Effector memory CD8-positive, alpha-beta T cell (primary cell): ENCODE measurements around the gene DNASE1L2.
"Not testable (repeated sequence)": the region's sequence is repeated elsewhere in the genome, so short reads cannot be mapped to it uniquely, and the experiment has no call there.

Experiments used
- ATAC-seq: fragments of 150-1000 bp; cut with Tn5 transposase; replicated peaks from 2 replicates; pipeline ENCODE4 v1.10.0; 2021; ENCODE audit warnings: mild to moderate bottlenecking, moderate library complexity
- DNase-seq, 3 experiments: peaks; one replicate each; pipeline ENCODE4 v3.0.0; 2021
- H3K27ac Mint-ChIP-seq, 2 donors: one replicate each; pipeline ENCODE4 v1.8.0; 2022; ENCODE audit warnings: mild to moderate bottlenecking in 2 of 2, mixed read lengths in 2 of 2, moderate library complexity in 2 of 2
- H3K27me3 Mint-ChIP-seq, 2 donors: one replicate each; pipeline ENCODE4 v1.8.0; 2022; ENCODE audit warnings: mixed read lengths in 2 of 2
- H3K36me3 Mint-ChIP-seq: one replicate; pipeline ENCODE4 v1.8.0; 2022; ENCODE audit warnings: mild to moderate bottlenecking, moderate library complexity, mixed read lengths; ENCODE audit not compliant: insufficient read depth
- H3K4me1 Mint-ChIP-seq, 2 donors: one replicate each; pipeline ENCODE4 v1.8.0; 2022; ENCODE audit warnings: low read depth in 2 of 2, mixed read lengths in 2 of 2
- H3K4me3 Mint-ChIP-seq, 2 donors: one replicate each; pipeline ENCODE4 v1.8.0; 2022; ENCODE audit warnings: mild to moderate bottlenecking in 2 of 2, mixed read lengths in 2 of 2, moderate library complexity in 2 of 2
- H3K9me3 Mint-ChIP-seq, 2 donors: one replicate each; pipeline ENCODE4 v1.8.0; 2022; ENCODE audit warnings: mixed read lengths in 2 of 2

The DNASE1L2 gene

DNA sequence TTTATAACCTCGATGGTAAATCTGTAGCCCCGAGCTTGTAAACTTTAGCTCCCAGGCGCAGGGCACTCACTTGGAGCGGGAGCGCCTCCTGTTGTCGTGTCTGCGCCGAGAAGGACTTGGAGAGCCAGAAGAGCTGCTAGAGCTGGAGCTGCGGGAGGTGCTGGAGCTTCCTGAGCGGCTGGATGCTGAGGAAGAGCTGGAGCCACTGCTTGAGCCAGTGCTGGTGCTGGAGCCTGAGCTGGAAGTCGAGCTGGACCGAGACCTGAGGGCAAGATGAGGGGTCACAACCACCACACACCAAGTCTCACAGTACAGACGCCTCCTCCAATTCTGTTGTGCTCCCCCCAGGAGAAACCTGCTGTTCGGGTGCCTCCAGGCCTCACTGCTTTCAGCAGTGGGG, 26.8 kb downstream of the DNASE1L2 start:
- not testable (repeated sequence) for H3K27ac Mint-ChIP-seq, DNase-seq, H3K9me3 Mint-ChIP-seq, H3K4me3 Mint-ChIP-seq, H3K27me3 Mint-ChIP-seq, ATAC-seq
- peaks cover 93% of the 10 kb centered on the region for H3K36me3 Mint-ChIP-seq
- peaks cover 11 to 24% of the 10 kb centered on the region in 2 donors for H3K4me1 Mint-ChIP-seq

DNA sequence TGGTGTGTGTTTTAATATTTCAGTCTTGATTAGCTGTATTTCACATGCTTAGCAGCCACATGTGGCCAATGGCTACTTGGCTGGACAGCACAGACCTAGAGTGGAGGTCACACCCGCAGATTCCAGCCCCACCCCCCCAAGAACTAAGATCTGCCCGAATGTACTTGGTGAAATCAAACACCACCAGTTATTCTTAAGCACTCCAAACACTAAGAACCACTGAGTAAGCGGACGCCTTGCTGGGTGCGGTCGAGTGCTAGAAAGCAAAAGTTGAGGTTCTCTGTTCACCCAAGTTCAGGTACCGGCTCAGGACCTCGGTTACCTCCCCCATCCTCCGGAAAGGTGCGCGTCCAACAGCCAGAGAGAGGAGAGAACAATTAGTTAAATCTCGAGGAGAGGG, 30.6 kb downstream of the DNASE1L2 start:
- not testable (repeated sequence) for H3K9me3 Mint-ChIP-seq, ATAC-seq, H3K27me3 Mint-ChIP-seq
- H3K36me3 Mint-ChIP-seq: peaks cover 57% of the 10 kb centered on the region
- H3K4me1 Mint-ChIP-seq: peaks cover 23 to 36% of the 10 kb centered on the region in 2 donors
- peak in 1 of 3 experiments; percentile 21 for DNase-seq
- H3K27ac Mint-ChIP-seq: peak overlapping the region; percentile 98 to 99
- peak overlapping the region; percentile 97 for H3K4me3 Mint-ChIP-seq

DNA sequence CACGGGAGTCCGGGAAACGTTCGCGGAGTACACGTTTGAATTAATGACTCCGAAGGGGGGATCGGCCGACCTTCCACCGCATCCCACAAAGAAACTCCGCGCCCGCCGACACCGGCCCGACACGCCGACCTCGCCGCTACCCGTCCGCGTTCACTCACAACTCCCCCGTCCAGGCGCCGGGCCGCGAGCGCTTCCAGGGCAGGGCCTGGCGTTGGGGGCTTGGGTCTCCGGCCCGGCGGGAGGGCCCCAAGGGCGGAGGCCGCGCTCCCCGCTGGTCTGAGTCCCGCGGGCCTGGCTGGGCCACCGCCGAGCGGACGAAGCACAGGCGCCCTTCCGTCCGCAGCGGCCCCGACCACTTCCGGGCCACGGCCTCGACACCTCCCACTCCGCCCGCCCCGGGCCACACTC, 31.3 kb downstream of the DNASE1L2 start:
- Mint-ChIP-seq H3K4me1 (peaks cover 23 to 36% of the 10 kb centered on the region in 2 donors), H3K4me3 (peak overlapping the region; percentile 97), H3K27ac (peak overlapping the region; percentile 98 to 99), H3K36me3 (peaks cover 51% of the 10 kb centered on the region)
- H3K27me3 Mint-ChIP-seq, H3K9me3 Mint-ChIP-seq, DNase-seq: not testable (repeated sequence)
- ATAC-seq: peak; percentile 49

GRCh38 chr16:2267913-2268666, 31.8 kb downstream of the DNASE1L2 start, which contains the start of gene RNPS1:
Gene RNPS1 (minus strand): TSS chr16:2268126. CDS start chr16:2264643, 3,483 bp downstream.
- peaks cover 23 to 36% of the 10 kb centered on the region in 2 donors for H3K4me1 Mint-ChIP-seq
- H3K9me3 Mint-ChIP-seq: no peaks in the 10 kb centered on the region
- H3K4me3 Mint-ChIP-seq: peak within 1 kb of the TSS; percentile 97
- peak; percentile 94 to 96 (median 96) for DNase-seq
- peak within 1 kb of the TSS; percentile 98 to 99 for H3K27ac Mint-ChIP-seq
- ATAC-seq: peak; percentile 85
- peaks cover 45% of the 10 kb centered on the region for H3K36me3 Mint-ChIP-seq
- H3K27me3 Mint-ChIP-seq: no peaks in the 10 kb centered on the region

GRCh38 chr16:2270070-2270462, 33.8 kb downstream of the DNASE1L2 start:
- DNase-seq: no peak
- Mint-ChIP-seq H3K4me1 (peaks cover 20 to 30% of the 10 kb centered on the region in 2 donors), H3K27ac (no peak overlapping the region), H3K27me3 (no peaks in the 10 kb centered on the region), H3K4me3 (peak overlapping the region in 1 of 2 donors; percentile 97), H3K9me3 (no peaks in the 10 kb centered on the region), H3K36me3 (peaks cover 27% of the 10 kb centered on the region)
- ATAC-seq: no peak

DNA sequence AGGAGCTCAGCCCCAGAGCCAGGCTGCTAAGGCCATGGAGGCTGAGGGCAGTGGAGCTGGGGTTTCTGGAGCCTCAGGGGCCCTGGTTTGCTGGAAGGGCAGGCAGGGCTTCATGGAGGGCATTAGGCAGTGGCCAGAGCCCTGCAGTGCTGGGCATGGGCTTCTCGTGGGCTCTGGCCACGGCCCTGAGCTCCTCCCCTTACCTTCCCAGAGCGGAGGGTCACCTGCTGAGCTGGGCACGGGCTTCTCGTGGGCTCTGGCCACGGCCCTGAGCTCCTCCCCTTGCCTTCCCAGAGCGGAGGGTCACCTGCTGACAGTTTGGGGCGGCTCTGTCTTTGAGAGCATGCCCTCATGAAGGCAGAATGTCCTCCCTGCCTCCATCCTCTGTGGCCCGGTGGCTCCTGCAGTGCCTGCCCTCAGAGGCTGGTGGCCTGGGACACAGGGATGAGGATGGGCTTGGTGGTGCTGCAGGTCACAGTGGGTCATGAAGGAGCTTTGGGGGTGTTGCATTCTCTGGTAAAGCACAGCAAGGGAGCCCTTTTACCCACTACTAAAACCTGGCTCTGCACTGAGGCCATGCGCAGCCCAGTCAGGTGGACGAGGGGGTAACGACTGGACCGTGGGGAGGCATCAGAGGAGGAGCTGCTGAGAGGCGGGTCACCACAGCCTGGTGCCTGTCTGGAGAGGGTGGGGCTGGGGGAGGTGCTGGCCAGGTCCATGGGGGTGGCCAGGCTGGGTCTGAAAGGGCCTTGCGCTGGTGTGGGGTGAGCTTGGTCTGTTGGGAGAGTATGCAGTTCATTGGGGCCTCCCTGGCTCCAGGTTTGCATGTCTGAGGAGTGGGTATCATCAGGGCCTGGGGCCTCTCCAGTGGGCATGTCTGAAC, 34.6 kb downstream of the DNASE1L2 start:
- H3K4me3 Mint-ChIP-seq: no peak overlapping the region
- no peaks in the 10 kb centered on the region for H3K9me3 Mint-ChIP-seq

DNA sequence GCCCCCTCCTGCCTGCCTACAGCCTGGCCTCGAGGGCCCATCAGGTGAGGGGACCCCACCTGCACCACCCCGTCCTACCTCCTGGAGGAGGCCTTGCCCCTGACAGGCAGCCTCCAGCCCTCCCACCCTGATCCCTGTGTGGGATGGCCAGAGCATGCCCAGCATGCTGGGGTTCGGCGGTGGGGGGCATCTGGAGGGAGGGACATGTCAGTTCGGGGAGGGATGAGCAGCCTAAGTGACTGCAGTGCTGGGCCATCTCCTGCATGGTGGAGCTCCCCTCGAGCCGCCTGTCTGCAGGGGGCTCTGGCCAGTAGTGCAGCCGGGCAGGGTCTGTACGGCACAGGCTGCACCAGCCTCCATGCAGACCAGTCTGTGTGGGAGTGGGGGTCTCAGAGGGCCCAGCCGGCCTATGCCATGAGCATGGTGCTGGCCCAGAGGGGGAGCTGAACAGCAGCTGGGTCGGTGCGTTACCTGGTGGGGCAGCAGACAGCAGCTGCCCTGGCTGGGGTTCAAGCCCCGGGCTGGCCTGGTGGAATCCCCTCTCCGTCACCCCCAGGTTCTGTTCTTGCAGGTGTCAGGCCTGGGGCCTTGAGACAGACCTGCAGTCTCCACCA, 35.7 kb downstream of the DNASE1L2 start:
- DNase-seq: no peak
- no peak overlapping the region for H3K27ac Mint-ChIP-seq
- peaks cover 16% of the 10 kb centered on the region for H3K36me3 Mint-ChIP-seq
- H3K27me3 Mint-ChIP-seq: no peaks in the 10 kb centered on the region
- H3K9me3 Mint-ChIP-seq: no peaks in the 10 kb centered on the region
- no peak for ATAC-seq
- peaks cover 14 to 16% of the 10 kb centered on the region in 2 donors for H3K4me1 Mint-ChIP-seq
- H3K4me3 Mint-ChIP-seq: no peak overlapping the region

More for the DNA sequence above, 34.6 kb downstream of the DNASE1L2 start:
- DNase-seq (no peak), ATAC-seq (no peak)
- Mint-ChIP-seq H3K27ac (peak overlapping the region in 1 of 2 donors; percentile 46), H3K4me1 (peaks cover 20 to 25% of the 10 kb centered on the region in 2 donors), H3K27me3 (no peaks in the 10 kb centered on the region), H3K36me3 (peaks cover 21% of the 10 kb centered on the region)

DNA sequence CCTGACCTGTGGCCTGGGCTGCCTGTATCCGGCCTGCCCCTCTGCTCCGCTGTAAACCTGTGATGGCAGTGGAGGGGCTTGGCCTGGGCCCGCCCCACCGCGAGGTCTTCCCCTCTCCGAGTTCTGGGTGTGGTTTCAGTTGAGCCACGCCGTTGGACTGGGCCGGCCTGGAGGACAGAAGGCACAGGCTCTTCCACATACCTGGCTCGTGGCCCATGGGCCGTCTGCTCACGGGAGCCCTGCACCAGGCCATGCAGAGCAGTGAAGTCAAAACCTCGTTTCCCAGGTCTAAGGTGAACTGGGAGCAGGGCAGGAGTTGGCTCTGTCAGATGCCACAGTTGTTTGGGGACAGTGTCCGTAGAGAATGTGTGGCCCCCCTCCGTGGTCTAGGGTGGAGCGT, 37.2 kb downstream of the DNASE1L2 start:
- no peak overlapping the region for H3K4me3 Mint-ChIP-seq
- no peak for ATAC-seq
- H3K4me1 Mint-ChIP-seq: peaks cover 11 to 13% of the 10 kb centered on the region in 2 donors
- H3K9me3 Mint-ChIP-seq: no peaks in the 10 kb centered on the region
- peaks cover 2% of the 10 kb centered on the region for H3K36me3 Mint-ChIP-seq
- H3K27ac Mint-ChIP-seq: peak overlapping the region in 1 of 2 donors; percentile 35
- H3K27me3 Mint-ChIP-seq: no peaks in the 10 kb centered on the region
- no peak for DNase-seq

DNA sequence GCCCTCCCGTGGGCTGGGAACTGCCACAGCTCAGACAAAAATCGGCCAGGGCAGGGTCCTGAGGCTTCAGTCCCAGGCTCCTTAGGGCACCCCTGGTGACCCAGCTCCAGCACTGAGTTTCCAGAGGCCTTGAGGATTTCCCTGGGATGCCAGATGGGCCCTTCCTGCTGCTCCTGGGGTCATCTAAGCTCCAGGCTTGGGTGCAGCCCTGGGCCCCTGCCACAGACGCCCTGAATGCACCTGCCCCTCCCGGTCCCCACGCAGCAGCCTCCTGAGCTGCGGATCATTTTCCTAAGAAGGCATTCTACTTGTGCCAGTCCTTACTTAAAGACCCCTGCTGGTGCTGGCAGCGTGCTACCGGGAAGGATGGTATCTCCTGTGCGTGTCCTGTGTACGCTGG, 37.7 kb downstream of the DNASE1L2 start:
- Mint-ChIP-seq H3K27me3 (no peaks in the 10 kb centered on the region), H3K4me1 (peaks cover 9 to 10% of the 10 kb centered on the region in 2 donors), H3K4me3 (no peak overlapping the region), H3K9me3 (no peaks in the 10 kb centered on the region), H3K27ac (no peak overlapping the region), H3K36me3 (peaks cover 2% of the 10 kb centered on the region)
- DNase-seq (no peak), ATAC-seq (no peak)

DNA sequence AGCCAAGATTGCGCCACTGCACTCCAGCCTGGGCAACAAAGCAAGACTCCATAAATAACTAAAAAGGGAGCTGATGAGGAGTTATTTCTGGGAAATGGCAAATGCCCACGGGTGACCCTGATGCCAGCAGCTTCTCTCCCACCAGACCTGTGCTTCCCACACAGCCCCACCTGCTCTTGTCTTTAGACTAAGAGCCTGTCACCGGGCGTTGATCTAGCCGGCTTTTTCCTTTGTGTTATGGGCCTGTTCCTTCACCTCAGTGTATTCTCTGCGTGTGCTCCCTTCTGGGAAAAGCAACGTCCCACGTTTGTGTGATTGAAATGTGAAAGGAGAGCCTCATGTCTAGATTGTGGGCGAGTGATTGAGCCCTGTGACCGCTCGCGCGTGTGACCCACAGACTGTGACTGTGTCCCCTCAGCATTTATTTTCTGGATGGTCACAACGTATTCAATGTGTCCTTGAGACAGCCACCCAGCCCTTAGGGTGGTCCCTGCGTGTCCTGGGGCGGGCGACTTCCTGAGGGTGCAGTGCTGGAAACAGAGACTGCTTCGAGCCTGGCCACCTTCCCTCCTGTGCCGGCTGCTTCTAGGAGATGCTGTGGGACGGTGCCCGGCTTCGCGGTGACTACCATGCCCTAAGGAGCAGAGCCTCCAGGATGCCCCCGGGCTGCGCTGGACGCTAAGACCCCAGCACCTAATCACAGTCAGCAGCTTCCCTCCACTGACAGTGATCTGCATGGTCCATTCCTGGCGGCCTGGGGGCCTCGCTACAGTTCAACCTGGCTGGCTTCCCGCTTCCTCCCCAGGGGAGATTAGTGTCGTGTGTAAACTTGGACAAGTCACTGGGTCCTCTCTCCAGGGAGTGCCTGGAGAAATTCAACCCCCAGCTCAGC, 39.5 kb downstream of the DNASE1L2 start:
- ATAC-seq: no peak
- peaks cover 0 to 2% of the 10 kb centered on the region in 2 donors for H3K4me1 Mint-ChIP-seq
- no peaks in the 10 kb centered on the region for H3K27me3 Mint-ChIP-seq
- no peak overlapping the region for H3K4me3 Mint-ChIP-seq
- H3K9me3 Mint-ChIP-seq: no peaks in the 10 kb centered on the region
- H3K27ac Mint-ChIP-seq: no peak overlapping the region
- DNase-seq: no peak
- peaks cover 4% of the 10 kb centered on the region for H3K36me3 Mint-ChIP-seq

DNA sequence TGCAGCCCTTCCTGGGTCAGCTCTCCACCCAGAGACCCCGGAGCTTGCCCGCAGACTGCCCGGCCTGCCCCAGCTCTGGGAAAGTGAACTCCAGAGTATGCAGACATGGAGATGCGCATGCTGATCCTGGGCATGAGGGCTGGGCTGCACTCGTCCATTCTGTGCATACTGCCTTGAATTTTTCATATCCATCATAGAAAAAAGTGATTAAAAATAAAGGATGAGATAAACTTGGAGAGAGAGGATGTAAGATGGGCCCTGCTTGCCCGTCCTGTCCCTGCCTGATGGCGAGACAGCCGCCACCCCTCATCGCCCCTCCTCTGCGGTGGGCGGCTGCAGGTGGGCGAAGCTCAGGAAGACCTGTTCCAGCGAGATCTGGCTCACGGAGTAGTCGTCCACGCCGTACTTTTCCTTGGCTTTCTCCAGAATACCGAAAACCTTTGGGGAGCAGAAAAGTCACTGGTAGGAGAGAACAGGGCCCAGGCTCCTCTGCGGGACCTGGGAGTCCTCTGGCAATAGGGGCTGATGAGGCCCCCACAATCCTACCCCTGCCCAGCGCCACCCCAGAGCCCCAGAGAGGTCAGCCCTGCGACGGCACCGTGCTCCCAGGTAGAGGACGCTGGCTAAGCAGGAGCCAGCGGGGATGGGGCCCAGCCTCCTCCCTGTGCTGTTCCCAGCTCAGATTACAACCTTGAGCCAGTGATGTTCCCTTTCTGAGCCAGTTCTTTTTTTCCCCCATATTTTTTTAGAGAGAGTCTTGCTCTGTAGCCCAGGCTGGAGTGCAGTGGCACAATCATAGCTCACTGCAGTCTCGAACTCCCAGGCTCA, 40.3 kb downstream of the DNASE1L2 start:
- ATAC-seq (no peak), DNase-seq (no peak)
- H3K27ac Mint-ChIP-seq: no peak overlapping the region
- H3K4me1 Mint-ChIP-seq: peaks cover 0 to 2% of the 10 kb centered on the region in 2 donors
- H3K4me3 Mint-ChIP-seq: no peak overlapping the region
- peaks cover 6% of the 10 kb centered on the region for H3K36me3 Mint-ChIP-seq
- no peaks in the 10 kb centered on the region for H3K27me3 Mint-ChIP-seq
- no peaks in the 10 kb centered on the region for H3K9me3 Mint-ChIP-seq
